ENCODE data around the gene MMP2.

Gene MMP2

GRCh38 chr16:55487048-55487803 lies 8.2 kb downstream of the MMP2 start (continued):
- TF ChIP-seq REST (tag by site-specific recombination; IDR thresholded peaks at IDR 0.05) (no peak), ATF2 (tag by site-specific recombination; IDR thresholded peaks at IDR 0.05; ENCODE audit: low read depth) (no peak), ZNF48 (tag by site-specific recombination; IDR thresholded peaks at IDR 0.05) (no peak), ZNF596 (tag by site-specific recombination; IDR thresholded peaks at IDR 0.05) (no peak), GLIS1 (tag by site-specific recombination; IDR thresholded peaks at IDR 0.05) (no peak)

- ChIA-PET POLR2A (no interaction called here), CTCF (interaction anchor here (0.8 kb wide), 1 partner anchor 13 kb away, joined by 7 read pairs; no protein-coding TSS in a partner anchor)
- no peak for TF ChIP-seq ZBTB1 (tag by site-specific recombination; IDR thresholded peaks at IDR 0.05)
- no peak for TF ChIP-seq ZFP69B (tag by site-specific recombination; IDR thresholded peaks at IDR 0.05)
- Histone ChIP-seq H3K9me3 (ENCODE audit: control insufficient read depth, insufficient read depth, low read depth, low read length) (no peaks in the 10 kb centered on the region), H3K4me3 (ENCODE audit: low read depth, low read length) (no peak overlapping the region), H3K4me1 (ENCODE audit: control insufficient read depth, insufficient read depth, low read length) (no peaks in the 10 kb centered on the region), H3K36me3 (ENCODE audit: control insufficient read depth in 2 of 2, insufficient read depth in 1 of 2, low read length in 2 of 2) (peaks cover 0 to 71% of the 10 kb centered on the region in 2 experiments; a peak in 1 of 3 replicates), H3K27ac (ENCODE audit: extremely low read depth, low read depth, low read length) (no peak overlapping the region)
Measured at GRCh38 chr16:55488306-55488705, 9.3 kb downstream of the MMP2 start.

GRCh38 chr16:55489119-55489955 lies 10.3 kb downstream of the MMP2 start:
- no peaks in the 10 kb centered on the region for H3K9me3 ChIP-seq (ENCODE audit: control insufficient read depth, insufficient read depth, low read depth, low read length)
- H3K36me3 ChIP-seq (ENCODE audit: control insufficient read depth in 2 of 2, insufficient read depth in 1 of 2, low read length in 2 of 2), result peaks cover 0 to 68% of the 10 kb centered on the region in 2 experiments; a peak in 1 of 3 replicates
- POLR2A ChIA-PET, result no interaction called here
- no peak overlapping the region for H3K27ac ChIP-seq (ENCODE audit: extremely low read depth, low read depth, low read length)
- TF ChIP-seq ZBTB10 (tag by site-specific recombination; IDR thresholded peaks at IDR 0.05) (no peak), ZNF292 (tag by site-specific recombination; IDR thresholded peaks at IDR 0.05; ENCODE audit: borderline replicate concordance, low read depth) (no peak), ZSCAN23 (tag by site-specific recombination; IDR thresholded peaks at IDR 0.05) (no peak), ZNF623 (tag by site-specific recombination; IDR thresholded peaks at IDR 0.05) (no peak), REPIN1 (tag by site-specific recombination; IDR thresholded peaks at IDR 0.05; ENCODE audit: low read depth) (no peak), ZNF670 (tag by site-specific recombination; IDR thresholded peaks at IDR 0.05; ENCODE audit: low read depth) (no peak), ZIC2 (tag by site-specific recombination; IDR thresholded peaks at IDR 0.05) (no peak), ZBTB7A (tag by site-specific recombination; IDR thresholded peaks at IDR 0.05; ENCODE audit: low read depth) (no peak)
- H3K4me3 ChIP-seq (ENCODE audit: low read depth, low read length), result no peak overlapping the region
- CTCF ChIA-PET, result no interaction called here
- H3K4me1 ChIP-seq (ENCODE audit: control insufficient read depth, insufficient read depth, low read length), result no peaks in the 10 kb centered on the region

Data from HEK293 (cell line).